Fibroblast of lung (primary cell): Measurements from ENCODE around the gene PDZD2. TPM values are rescaled to one million over a fixed set of nuclear protein-coding genes. Genes with fewer than 3 reads are reported as not detected.

Experiments used
- DNase-seq, 2 donors: peaks; one replicate each; pipeline versions ENCODE4 v3.0.0 to v3.0.0-alpha.2; 2010; ENCODE audit warnings: low read depth in 2 of 2
- H2AFZ ChIP-seq: 2 replicates; pipeline ENCODE4 v1.5.1; 2012; ENCODE audit warnings: low read length, control low read depth, inconsistent platforms
- H3K27ac ChIP-seq: 2 replicates; pipeline ENCODE4 v1.5.1; 2011; ENCODE audit warnings: low read length, control low read depth; ENCODE audit not compliant: insufficient read depth
- H3K27me3 ChIP-seq: 2 replicates; pipeline ENCODE4 v1.5.1; 2011; ENCODE audit warnings: mild to moderate bottlenecking, low read length; ENCODE audit not compliant: control insufficient read depth, insufficient read depth
- H3K36me3 ChIP-seq: 2 replicates; pipeline ENCODE4 v1.5.1; 2011; ENCODE audit warnings: low read length; ENCODE audit not compliant: control insufficient read depth, insufficient read depth
- H3K4me1 ChIP-seq: 2 replicates; pipeline ENCODE4 v1.5.1; 2011; ENCODE audit warnings: low read length; ENCODE audit not compliant: control insufficient read depth, insufficient read depth; ENCODE audit errors: extremely low read depth
- H3K4me2 ChIP-seq: 2 replicates; pipeline ENCODE4 v1.5.1; 2011; ENCODE audit warnings: low read length, control low read depth; ENCODE audit not compliant: insufficient read depth; ENCODE audit errors: extremely low read depth
- H3K4me3 ChIP-seq, 4 experiments: fragments of 200-600 bp in 1 of 4; sonication (generic) in 1 of 4; replicated peaks in 1 of 4; 2 replicates each; pipeline ENCODE4 v1.5.1; 2011 to 2016; ENCODE audit warnings: low read length in 4 of 4, low read depth in 3 of 4, mild to moderate bottlenecking in 3 of 4, control low read depth in 2 of 4, inconsistent platforms in 1 of 4, mixed read lengths in 1 of 4; ENCODE audit not compliant: insufficient read depth in 1 of 4; ENCODE audit errors: control extremely low read depth in 1 of 4
- H3K79me2 ChIP-seq: 2 replicates; pipeline ENCODE4 v1.5.1; 2012; ENCODE audit warnings: mild to moderate bottlenecking, low read length, inconsistent platforms; ENCODE audit not compliant: control insufficient read depth, insufficient read depth
- H3K9ac ChIP-seq: 2 replicates; pipeline ENCODE4 v1.5.1; 2011; ENCODE audit warnings: mild to moderate bottlenecking, low read length, control low read depth; ENCODE audit not compliant: insufficient read depth
- H3K9me3 ChIP-seq: 2 replicates; pipeline ENCODE4 v1.5.1; 2012; ENCODE audit warnings: low read depth, low read length; ENCODE audit not compliant: control insufficient read depth, insufficient read depth
- H4K20me1 ChIP-seq: 2 replicates; pipeline ENCODE4 v1.5.1; 2011; ENCODE audit warnings: low read length; ENCODE audit not compliant: control insufficient read depth, insufficient read depth; ENCODE audit errors: extremely low read depth
- CTCF ChIP-seq, 2 donors: IDR thresholded peaks in 1 of 2; conservative IDR thresholded peaks in 1 of 2; 1 replicate in 1 of 2; 2 replicates in 1 of 2; pipeline ENCODE4 v1.5.1; 2011 to 2012; ENCODE audit warnings: low read length in 2 of 2, control low read depth in 1 of 2, inconsistent platforms in 1 of 2, low read depth in 1 of 2, mild to moderate bottlenecking in 1 of 2
- EZH2 ChIP-seq: IDR thresholded peaks from 2 replicates; pipeline ENCODE4 v1.5.1; 2012; ENCODE audit warnings: low read length, control low read depth, mild to moderate bottlenecking; ENCODE audit errors: missing control alignments
- polyA plus RNA-seq, 2 donors: library from polyadenylated mRNA; depleted of rRNA in 1 of 2; stranded (reverse) in 1 of 2; unstranded in 1 of 2; fragments of >200 nt; gene quantifications; 2 replicates each; pipeline ENCODE4 v1.2.1, GENCODE V29; 2011 to 2012; ENCODE audit warnings: missing spikeins in 1 of 2
- total RNA-seq: library from RNA; depleted of rRNA; stranded (reverse); fragments of >200 nt; gene quantifications from 2 replicates; pipeline ENCODE4 v1.2.1, GENCODE V29; 2014

Gene PDZD2
- total and polyA plus RNA-seq, 2 donors (not counting 1 experiment from before 2014, with no cell fraction given): 0.33 to 0.40 TPM

DNA sequence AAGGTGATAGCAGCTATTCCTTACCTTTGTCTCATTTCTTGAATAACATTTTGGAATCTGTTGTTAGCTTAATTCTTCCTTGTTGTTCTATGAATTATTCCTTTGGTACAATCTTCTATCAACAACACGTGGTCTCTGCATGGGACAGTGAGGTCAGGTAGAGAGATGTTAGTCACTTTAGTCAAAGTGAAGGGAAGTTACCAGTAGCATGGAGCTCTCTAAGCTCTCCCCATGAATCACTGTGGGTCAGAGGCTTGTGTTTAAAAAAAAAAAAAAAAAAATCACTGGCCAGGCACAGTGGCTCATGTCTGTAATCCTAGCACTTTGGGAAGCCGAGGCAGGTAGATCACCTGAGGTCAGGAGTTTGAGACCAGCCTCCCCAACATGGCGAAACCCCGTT is 419.2 kb downstream of the PDZD2 start:
- Histone ChIP-seq H4K20me1 (no peaks in the 10 kb centered on the region), H3K36me3 (no peaks in the 10 kb centered on the region), H3K4me3 (no peak overlapping the region), H3K27me3 (no peaks in the 10 kb centered on the region), H3K9me3 (no peaks in the 10 kb centered on the region), H3K9ac (no peak overlapping the region), H3K79me2 (no peaks in the 10 kb centered on the region), H2AFZ (no peak overlapping the region), H3K4me2 (no peak overlapping the region), H3K4me1 (no peaks in the 10 kb centered on the region), H3K27ac (no peak overlapping the region)
- DNase-seq: no peak
- no peak for TF ChIP-seq EZH2
- TF ChIP-seq CTCF (conservative IDR thresholded peaks at IDR 0.05 in 1 of 2, IDR thresholded peaks at IDR 0.05 in 1 of 2; ENCODE audit: low read depth in 1 of 2, low read length in 2 of 2): no peak

DNA sequence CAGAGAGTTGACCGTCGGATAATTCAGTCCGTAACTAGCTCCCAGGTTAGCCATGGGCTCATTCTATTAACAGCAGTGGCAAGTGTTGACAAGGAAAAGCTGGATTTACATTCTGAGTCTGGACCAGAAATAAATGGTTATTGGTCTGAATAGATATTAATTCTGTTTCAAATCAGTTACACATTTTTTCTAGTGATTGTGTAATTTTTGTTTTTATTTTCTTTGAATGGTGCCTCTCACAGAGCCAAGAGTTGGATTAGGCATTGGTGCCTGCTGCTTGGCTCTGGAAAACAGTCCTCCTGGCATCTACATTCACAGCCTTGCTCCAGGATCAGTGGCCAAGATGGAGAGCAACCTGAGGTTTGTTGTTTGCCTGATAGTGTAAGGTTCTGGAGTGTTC is 420.1 kb downstream of the PDZD2 start:
- H2AFZ ChIP-seq: no peak overlapping the region
- TF ChIP-seq EZH2 (no peak), CTCF (conservative IDR thresholded peaks at IDR 0.05 in 1 of 2, IDR thresholded peaks at IDR 0.05 in 1 of 2; ENCODE audit: low read depth in 1 of 2, low read length in 2 of 2) (no peak)
- no peaks in the 10 kb centered on the region for H4K20me1 ChIP-seq
- H3K9ac ChIP-seq: no peak overlapping the region
- no peaks in the 10 kb centered on the region for H3K79me2 ChIP-seq
- no peak for DNase-seq
- H3K36me3 ChIP-seq: no peaks in the 10 kb centered on the region
- H3K4me2 ChIP-seq: no peak overlapping the region
- no peaks in the 10 kb centered on the region for H3K27me3 ChIP-seq
- H3K9me3 ChIP-seq: no peaks in the 10 kb centered on the region
- H3K4me3 ChIP-seq: no peak overlapping the region
- H3K27ac ChIP-seq: no peak overlapping the region
- H3K4me1 ChIP-seq: no peaks in the 10 kb centered on the region

DNA sequence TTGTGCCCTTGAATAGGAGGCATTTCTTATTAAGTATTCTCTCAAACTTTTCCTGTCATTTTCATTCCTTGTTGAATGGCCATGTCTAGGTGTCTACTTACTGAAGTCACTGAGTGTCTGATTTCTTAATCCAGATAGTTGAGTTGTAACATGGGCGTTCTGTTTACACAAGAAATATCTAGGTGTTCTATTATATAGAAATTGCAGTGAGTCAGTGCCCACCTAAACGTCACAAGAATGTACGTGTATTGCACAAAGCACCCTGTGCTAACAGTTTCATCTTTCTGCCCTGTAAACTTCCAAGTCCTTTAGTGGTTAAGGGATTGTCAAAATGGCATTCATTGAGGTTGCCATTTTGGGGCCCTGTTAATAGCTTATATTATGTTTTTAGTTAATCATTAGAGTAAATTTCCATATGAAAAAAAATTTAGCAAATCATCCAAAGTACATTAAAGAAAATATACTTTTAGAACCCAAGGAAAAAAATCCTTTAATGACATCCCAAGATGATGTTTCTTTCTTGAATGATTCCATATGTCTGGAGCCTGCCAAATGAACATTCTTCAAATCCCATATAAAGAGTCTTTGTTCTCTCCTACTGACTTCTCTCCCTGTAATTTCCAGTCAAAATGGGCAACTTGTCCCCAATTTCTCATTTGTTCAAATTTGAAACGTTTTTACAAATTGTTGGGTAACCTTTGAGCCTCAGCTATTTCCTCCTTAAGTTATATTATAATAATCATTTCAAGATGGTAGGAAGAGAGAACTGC is 421.0 kb downstream of the PDZD2 start:
- Histone ChIP-seq H3K9ac (no peak overlapping the region), H3K36me3 (no peaks in the 10 kb centered on the region), H3K27me3 (no peaks in the 10 kb centered on the region), H3K4me2 (no peak overlapping the region), H4K20me1 (no peaks in the 10 kb centered on the region), H3K4me1 (no peaks in the 10 kb centered on the region), H3K9me3 (no peaks in the 10 kb centered on the region), H3K27ac (no peak overlapping the region), H3K4me3 (no peak overlapping the region), H2AFZ (no peak overlapping the region), H3K79me2 (no peaks in the 10 kb centered on the region)
- TF ChIP-seq EZH2 (no peak), CTCF (conservative IDR thresholded peaks at IDR 0.05 in 1 of 2, IDR thresholded peaks at IDR 0.05 in 1 of 2; ENCODE audit: low read depth in 1 of 2, low read length in 2 of 2) (no peak)
- peak in 1 of 2 donors; percentile 41 for DNase-seq
